Measurements from ENCODE around the gene LIX1.

DNA sequence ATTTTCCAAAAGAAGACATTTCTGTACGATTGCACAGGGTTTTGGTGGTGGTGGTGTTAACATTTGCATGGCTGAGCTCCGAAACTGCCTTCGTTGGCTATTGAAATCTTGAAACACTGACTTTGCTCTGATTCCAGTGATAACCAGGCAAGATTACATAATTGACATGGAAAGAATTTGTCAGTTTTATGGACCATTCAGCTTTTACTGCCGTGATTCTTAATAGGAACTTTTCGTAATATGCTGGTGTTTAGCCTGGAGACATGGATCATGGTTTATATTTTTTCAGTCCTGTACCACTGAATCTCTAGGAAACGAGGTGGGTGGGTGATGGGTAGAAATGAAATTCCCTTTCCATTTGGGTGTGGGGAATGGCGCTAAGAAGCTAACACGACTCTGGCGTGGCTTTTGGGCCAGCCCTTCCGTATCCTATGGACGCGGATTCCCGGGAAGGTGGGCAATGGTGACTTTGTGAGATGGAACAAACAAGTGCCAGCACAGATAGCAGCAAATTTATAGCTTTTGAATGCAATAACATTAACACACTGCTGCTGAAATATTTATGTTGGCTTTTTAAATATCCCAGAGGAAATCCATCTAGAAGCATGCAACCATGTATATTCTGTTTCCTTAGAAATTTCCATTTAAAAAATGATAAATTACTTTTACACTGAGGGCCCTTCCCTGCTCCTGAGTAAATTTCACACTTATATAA lies 36.8 kb downstream of the LIX1 start:
- TF ChIP-seq ZNF589 (CRISPR knock-in tag; conservative IDR thresholded peaks at IDR 0.05) (no peak), RXRA (CRISPR knock-in tag; IDR thresholded peaks at IDR 0.05) (no peak), TARDBP (CRISPR knock-in tag; IDR thresholded peaks at IDR 0.05) (no peak), ZNF564 (CRISPR knock-in tag; IDR thresholded peaks at IDR 0.05) (no peak), POLR2A (IDR thresholded peaks at IDR 0.05; ENCODE audit: insufficient read depth in 1 of 2, low read depth in 2 of 2, low read length in 2 of 2) (no peak)
- TF ChIP-seq, protein P1, sequence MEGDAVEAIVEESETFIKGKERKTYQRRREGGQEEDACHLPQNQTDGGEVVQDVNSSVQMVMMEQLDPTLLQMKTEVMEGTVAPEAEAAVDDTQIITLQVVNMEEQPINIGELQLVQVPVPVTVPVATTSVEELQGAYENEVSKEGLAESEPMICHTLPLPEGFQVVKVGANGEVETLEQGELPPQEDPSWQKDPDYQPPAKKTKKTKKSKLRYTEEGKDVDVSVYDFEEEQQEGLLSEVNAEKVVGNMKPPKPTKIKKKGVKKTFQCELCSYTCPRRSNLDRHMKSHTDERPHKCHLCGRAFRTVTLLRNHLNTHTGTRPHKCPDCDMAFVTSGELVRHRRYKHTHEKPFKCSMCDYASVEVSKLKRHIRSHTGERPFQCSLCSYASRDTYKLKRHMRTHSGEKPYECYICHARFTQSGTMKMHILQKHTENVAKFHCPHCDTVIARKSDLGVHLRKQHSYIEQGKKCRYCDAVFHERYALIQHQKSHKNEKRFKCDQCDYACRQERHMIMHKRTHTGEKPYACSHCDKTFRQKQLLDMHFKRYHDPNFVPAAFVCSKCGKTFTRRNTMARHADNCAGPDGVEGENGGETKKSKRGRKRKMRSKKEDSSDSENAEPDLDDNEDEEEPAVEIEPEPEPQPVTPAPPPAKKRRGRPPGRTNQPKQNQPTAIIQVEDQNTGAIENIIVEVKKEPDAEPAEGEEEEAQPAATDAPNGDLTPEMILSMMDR (CRISPR knock-in tag; IDR thresholded peaks at IDR 0.05), result no peak
